HEK293T (cell line): Measurements from ENCODE around the gene OLIG3.

Experiments used
- ARNT ChIP-seq: fragments of 450-650 bp; IDR thresholded peaks from 2 replicates; pipeline ENCODE4 v1.6.1; 2017; ENCODE audit warnings: mild to moderate bottlenecking
- BHLHE40 ChIP-seq: fragments of 450-650 bp; IDR thresholded peaks from 2 replicates; pipeline ENCODE4 v1.6.1; 2016; ENCODE audit warnings: mild to moderate bottlenecking, moderate library complexity, borderline replicate concordance
- FOXA1 ChIP-seq: fragments of 450-650 bp; IDR thresholded peaks from 2 replicates; pipeline ENCODE4 v1.6.1; 2016; ENCODE audit warnings: mild to moderate bottlenecking
- FOXK2 ChIP-seq: fragments of 450-650 bp; IDR thresholded peaks from 2 replicates; pipeline ENCODE4 v1.6.1; 2016; ENCODE audit warnings: mild to moderate bottlenecking
- HDGF ChIP-seq: fragments of 450-650 bp; IDR thresholded peaks from 2 replicates; pipeline ENCODE4 v1.6.1; 2017; ENCODE audit warnings: antibody characterized with exemption, borderline replicate concordance
- NFRKB ChIP-seq: fragments of 450-650 bp; IDR thresholded peaks from 2 replicates; pipeline ENCODE4 v1.6.1; 2016; ENCODE audit warnings: mild to moderate bottlenecking, moderate library complexity

DNA sequence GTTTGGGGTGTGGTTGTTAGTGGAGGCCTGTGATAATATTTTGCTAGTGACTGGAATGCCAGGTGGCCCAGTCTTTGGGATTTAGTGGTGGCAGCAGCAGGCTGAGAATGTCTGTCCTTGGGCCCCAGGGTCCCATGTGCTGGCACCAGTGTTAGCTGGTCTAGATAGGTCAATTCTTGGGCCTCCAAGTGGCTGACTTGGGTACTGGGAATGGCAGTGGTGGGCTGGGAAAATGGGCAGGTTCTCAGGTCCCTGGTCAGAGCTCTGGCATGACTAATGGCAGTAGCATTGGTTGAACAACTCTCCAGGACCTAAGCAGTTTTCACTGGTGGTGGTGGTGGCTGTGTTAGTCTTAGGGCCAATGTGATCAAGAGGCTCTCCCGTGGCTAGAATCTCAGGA lies 50.3 kb downstream of the OLIG3 start:
- TF ChIP-seq ARNT (no peak), BHLHE40 (no peak), NFRKB (no peak), HDGF (no peak), FOXK2 (no peak), FOXA1 (no peak)
